Measurements from ENCODE around the gene TARS2.

Gene TARS2

DNA sequence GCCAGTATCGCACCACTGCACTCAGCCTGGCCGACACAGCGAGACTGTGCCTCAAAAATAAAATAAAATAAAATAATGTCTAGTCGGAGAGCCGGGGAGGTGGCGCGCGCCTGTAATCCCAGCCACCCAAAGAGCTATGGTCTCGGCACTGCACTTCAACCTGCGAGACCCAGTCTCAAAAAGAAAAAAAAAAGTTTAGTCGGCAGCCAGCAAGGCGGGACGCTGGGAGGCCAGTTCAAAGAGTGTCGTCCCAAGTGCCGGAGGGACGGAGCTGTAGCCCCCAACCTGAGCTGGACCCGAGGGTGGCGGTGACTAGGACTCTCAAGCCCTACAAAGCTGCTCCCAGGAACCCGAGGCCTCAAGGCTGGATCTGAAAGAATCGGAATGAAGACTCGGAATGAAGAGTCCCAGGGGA lies 27.7 kb downstream of the TARS2 start:
- no peak for DNase-seq
- TF ChIP-seq GATA1 (IDR thresholded peaks at IDR 0.05; ENCODE audit: low read depth, low read length), result no peak

DNA sequence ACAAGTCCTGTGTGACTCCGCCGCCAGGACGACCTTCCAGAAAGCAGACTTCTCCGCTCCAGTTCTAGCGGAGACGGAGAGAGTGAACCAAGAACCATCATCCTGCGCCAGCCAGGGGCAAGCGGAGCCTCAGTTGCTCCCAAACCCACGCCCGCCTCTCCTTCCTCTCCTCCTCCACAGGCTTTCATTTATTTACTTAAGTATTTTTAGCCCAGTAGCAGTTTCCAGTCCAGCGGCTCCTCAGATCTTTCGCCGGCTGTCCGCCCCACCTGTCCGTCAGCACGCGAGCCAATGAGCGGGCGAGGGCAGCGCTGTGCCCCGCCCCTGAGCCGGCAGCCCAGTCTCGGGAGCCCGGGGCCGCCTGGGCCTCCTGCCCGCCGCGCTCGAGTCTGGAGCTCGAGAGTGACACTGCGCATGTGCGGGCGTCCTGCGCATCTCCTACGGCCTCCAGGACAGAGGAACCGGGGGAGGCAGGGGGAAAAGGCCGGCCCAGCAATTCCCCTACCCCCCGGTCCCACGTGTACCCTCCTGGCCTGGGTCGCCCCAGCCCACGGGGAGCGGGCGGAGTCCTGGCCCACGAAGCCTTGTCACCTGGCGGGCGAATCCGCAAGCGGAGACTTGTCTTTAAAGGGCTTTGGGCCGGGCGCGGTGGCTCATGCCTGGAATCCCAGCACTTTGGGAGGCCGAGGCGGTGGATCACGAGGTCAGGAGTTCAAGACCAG lies 28.3 kb downstream of the TARS2 start, which contains the start of gene FALEC:
FALEC (plus strand) TSS at position 425 of the 722 bp plus-strand sequence.
- peak; percentile 95 to 97 for DNase-seq
- no peak for TF ChIP-seq GATA1 (IDR thresholded peaks at IDR 0.05; ENCODE audit: low read depth, low read length)
- TF ChIP-seq POLR2A (IDR thresholded peaks at IDR 0.05; ENCODE audit: low read length), result peak; percentile 67

DNA sequence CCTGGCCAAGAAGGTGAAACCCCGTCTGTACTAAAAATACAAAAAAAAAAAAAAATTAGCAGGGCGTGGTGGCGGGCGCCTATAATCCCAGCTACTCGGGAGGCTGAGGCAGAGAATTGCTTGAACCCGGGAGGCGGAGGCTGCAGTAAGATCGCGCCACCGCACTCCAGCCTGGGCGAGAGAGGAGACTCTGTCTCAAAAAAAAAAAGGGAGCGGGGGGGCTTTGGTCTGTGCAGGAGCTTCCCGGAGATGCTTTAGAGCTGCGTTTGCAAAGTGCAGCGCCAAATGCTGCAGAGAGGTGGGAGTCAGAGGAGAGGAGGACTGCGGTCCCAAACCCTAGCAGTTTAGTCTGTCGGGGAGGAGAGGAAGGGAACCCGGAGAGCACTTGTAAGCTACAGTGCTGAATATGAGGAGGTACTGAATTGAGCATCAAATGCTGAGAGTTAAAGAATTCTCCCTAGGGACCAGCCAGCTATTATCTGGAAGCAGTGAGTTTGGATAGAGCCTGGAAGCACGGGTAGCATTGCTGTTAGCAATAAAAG lies 28.9 kb downstream of the TARS2 start:
- DNase-seq, result peak; percentile 27 to 39
- TF ChIP-seq GATA1 (IDR thresholded peaks at IDR 0.05; ENCODE audit: low read depth, low read length), result no peak
- TF ChIP-seq POLR2A (IDR thresholded peaks at IDR 0.05; ENCODE audit: low read length), result no peak

GRCh38 chr1:150516616-150517015 lies 29.4 kb downstream of the TARS2 start:
- DNase-seq, result no peak
- no peak for TF ChIP-seq GATA1 (IDR thresholded peaks at IDR 0.05; ENCODE audit: low read depth, low read length)
- no peak for TF ChIP-seq POLR2A (IDR thresholded peaks at IDR 0.05; ENCODE audit: low read length)

- no peak for TF ChIP-seq GATA1 (IDR thresholded peaks at IDR 0.05; ENCODE audit: low read depth, low read length)
- TF ChIP-seq POLR2A (IDR thresholded peaks at IDR 0.05; ENCODE audit: low read length), result no peak
- DNase-seq, result no peak
These were observed 34.2 kb downstream of the TARS2 start for GRCh38 chr1:150521196-150521968.

- no peak for DNase-seq
- TF ChIP-seq GATA1 (IDR thresholded peaks at IDR 0.05; ENCODE audit: low read depth, low read length) (no peak), POLR2A (IDR thresholded peaks at IDR 0.05; ENCODE audit: low read length) (no peak)
These were observed 38.1 kb downstream of the TARS2 start for GRCh38 chr1:150525348-150525747.

DNA sequence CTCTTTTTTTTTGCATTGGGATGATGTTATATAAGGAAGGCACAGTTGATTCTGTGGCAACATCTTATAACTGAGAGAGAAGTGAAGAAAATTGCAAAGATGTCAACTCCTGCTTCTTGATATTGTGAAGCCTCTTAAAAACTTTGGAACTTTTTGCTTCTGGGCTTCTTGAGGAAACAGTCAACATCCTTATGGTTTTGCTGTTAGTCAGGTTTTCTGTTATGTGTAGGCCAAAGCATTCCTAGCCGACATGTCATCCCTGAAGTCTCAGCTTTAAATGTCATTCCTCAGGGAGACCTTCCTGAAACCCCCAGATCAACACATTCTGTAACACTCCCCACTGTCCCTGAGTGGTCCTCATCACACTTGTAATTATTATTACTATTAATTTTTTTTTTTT lies 41.0 kb downstream of the TARS2 start:
- DNase-seq, result no peak
- TF ChIP-seq GATA1 (IDR thresholded peaks at IDR 0.05; ENCODE audit: low read depth, low read length) (no peak), POLR2A (IDR thresholded peaks at IDR 0.05; ENCODE audit: low read length) (no peak)

DNA sequence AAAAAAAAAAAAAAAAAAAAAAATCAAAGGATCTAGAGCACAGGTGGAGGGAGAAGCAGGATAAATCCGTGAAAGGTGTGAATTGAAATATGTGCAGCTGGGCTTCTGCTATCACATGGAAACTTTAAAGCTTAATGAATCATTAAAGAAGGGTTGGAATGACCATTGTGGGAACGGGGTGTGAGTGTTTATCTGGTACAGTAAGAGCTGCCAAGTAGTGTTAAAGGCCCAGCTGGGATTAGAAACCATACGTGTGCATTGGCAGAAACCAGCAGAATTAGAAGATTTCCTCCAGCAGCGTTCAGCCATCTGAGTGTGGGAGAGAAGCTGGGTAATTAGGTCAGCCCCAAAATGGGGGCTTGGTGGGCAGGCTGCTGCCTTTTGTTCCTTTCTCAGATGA lies 41.8 kb downstream of the TARS2 start:
- no peak for TF ChIP-seq GATA1 (IDR thresholded peaks at IDR 0.05; ENCODE audit: low read depth, low read length)
- no peak for TF ChIP-seq POLR2A (IDR thresholded peaks at IDR 0.05; ENCODE audit: low read length)
- DNase-seq, result no peak

- TF ChIP-seq GATA1 (IDR thresholded peaks at IDR 0.05; ENCODE audit: low read depth, low read length) (no peak), POLR2A (IDR thresholded peaks at IDR 0.05; ENCODE audit: low read length) (no peak)
- DNase-seq, result no peak
These were observed 43.4 kb downstream of the TARS2 start for GRCh38 chr1:150530491-150531159.

GRCh38 chr1:150532860-150533259 lies 45.6 kb downstream of the TARS2 start:
- TF ChIP-seq GATA1 (IDR thresholded peaks at IDR 0.05; ENCODE audit: low read depth, low read length) (no peak), POLR2A (IDR thresholded peaks at IDR 0.05; ENCODE audit: low read length) (no peak)
- no peak for DNase-seq

- DNase-seq, result no peak
- no peak for TF ChIP-seq POLR2A (IDR thresholded peaks at IDR 0.05; ENCODE audit: low read length)
- no peak for TF ChIP-seq GATA1 (IDR thresholded peaks at IDR 0.05; ENCODE audit: low read depth, low read length)
These were observed 46.8 kb downstream of the TARS2 start for GRCh38 chr1:150534002-150534401.

- no peak for TF ChIP-seq GATA1 (IDR thresholded peaks at IDR 0.05; ENCODE audit: low read depth, low read length)
- TF ChIP-seq POLR2A (IDR thresholded peaks at IDR 0.05; ENCODE audit: low read length), result no peak
- DNase-seq, result no peak
These were observed 48.5 kb downstream of the TARS2 start for GRCh38 chr1:150535511-150536287.

Measured in erythroblast (primary cell).